T-cell (primary cell): ENCODE measurements around the gene POU5F2. TPM values are rescaled to one million over a fixed set of nuclear protein-coding genes. Genes with fewer than 3 reads are reported as not detected.

Experiments used
- ATAC-seq, 4 experiments: fragments of 200-7000 bp in 3 of 4; fragments of 150-1000 bp in 1 of 4; cut with Tn5 transposase; replicated peaks in 1 of 4; 1 replicate in 3 of 4; 2 replicates in 1 of 4; pipeline ENCODE4 v1.10.0; 2021; ENCODE audit warnings: moderate library complexity in 3 of 4, mild to moderate bottlenecking in 2 of 4, moderate number of reproducible peaks in 1 of 4
- CTCF ChIA-PET, 2 donors: fragments of 300-600 bp; sonication (Branson Sonifier 250); formaldehyde crosslinking; loops; one replicate each; lab custom pipeline; 2022; ENCODE audit warnings: antibody characterized with exemption in 2 of 2; lab: Charles Lee
- POLR2A ChIA-PET, 2 donors: fragments of 300-600 bp; sonication (Branson Sonifier 250); formaldehyde crosslinking; loops; one replicate each; lab custom pipeline; 2022; ENCODE audit warnings: antibody characterized with exemption in 2 of 2; lab: Charles Lee
- DNase-seq, 35 experiments: peaks; one replicate each; pipeline versions ENCODE4 v3.0.0 to v3.0.0-alpha.2; 2013 to 2023
- H3K27ac ChIP-seq: one replicate; pipeline ENCODE4 v1.5.1; 2013; ENCODE audit warnings: low read length
- H3K27me3 ChIP-seq, 2 experiments: replicated peaks in 1 of 2; 1 replicate in 1 of 2; 2 replicates in 1 of 2; pipeline versions ENCODE4 v1.6.1 to v1.7.0; 2013; ENCODE audit warnings: low read length in 1 of 2, mixed read lengths in 1 of 2; ENCODE audit not compliant: control insufficient read depth in 2 of 2, insufficient read depth in 2 of 2; ENCODE audit errors: extremely low read depth in 1 of 2
- H3K36me3 ChIP-seq, 2 donors: 1 replicate in 1 of 2; 2 replicates in 1 of 2; pipeline versions ENCODE4 v1.6.1 to v1.7.0; 2013; ENCODE audit warnings: low read length in 1 of 2; ENCODE audit not compliant: control insufficient read depth in 2 of 2, insufficient read depth in 1 of 2; ENCODE audit errors: extremely low read depth in 1 of 2
- H3K4me1 ChIP-seq, 2 experiments: 1 replicate in 1 of 2; 2 replicates in 1 of 2; pipeline versions ENCODE4 v1.6.1 to v1.7.0; 2013; ENCODE audit warnings: low read length in 2 of 2, mixed read lengths in 1 of 2; ENCODE audit not compliant: insufficient read depth in 2 of 2, control insufficient read depth in 1 of 2; ENCODE audit errors: extremely low read depth in 1 of 2
- H3K4me3 ChIP-seq, 2 donors: 1 replicate in 1 of 2; 2 replicates in 1 of 2; pipeline versions ENCODE4 v1.5.1 to v1.7.0; 2013; ENCODE audit warnings: mild to moderate bottlenecking in 2 of 2, low read length in 1 of 2, moderate library complexity in 1 of 2; ENCODE audit not compliant: control insufficient read depth in 1 of 2; ENCODE audit errors: extremely low read depth in 1 of 2
- H3K9me3 ChIP-seq: 2 replicates; pipeline ENCODE4 v1.7.0; 2013
- H3K27ac Mint-ChIP-seq, 2 donors: one replicate each; pipeline ENCODE4 v1.8.0; 2020 to 2021; ENCODE audit warnings: mild to moderate bottlenecking in 2 of 2, mixed read lengths in 2 of 2
- H3K27me3 Mint-ChIP-seq, 2 donors: one replicate each; pipeline ENCODE4 v1.8.0; 2021 to 2022; ENCODE audit warnings: mixed read lengths in 2 of 2
- H3K36me3 Mint-ChIP-seq: one replicate; pipeline ENCODE4 v1.8.0; 2021; ENCODE audit warnings: mixed read lengths
- H3K4me1 Mint-ChIP-seq, 3 donors: one replicate each; pipeline ENCODE4 v1.8.0; 2020 to 2022; ENCODE audit warnings: mixed read lengths in 3 of 3, mild to moderate bottlenecking in 1 of 3
- H3K4me3 Mint-ChIP-seq, 3 donors: one replicate each; pipeline ENCODE4 v1.8.0; 2020 to 2022; ENCODE audit warnings: mild to moderate bottlenecking in 3 of 3, mixed read lengths in 3 of 3, moderate library complexity in 3 of 3
- H3K9me3 Mint-ChIP-seq, 3 donors: one replicate each; pipeline ENCODE4 v1.8.0; 2020 to 2022; ENCODE audit warnings: mixed read lengths in 3 of 3
- WGBS: methylation state at CpG from one replicate; pipeline ENCODE4 v1.1.5; 2013; ENCODE audit warnings: missing lambda C conversion rate; ENCODE audit not compliant: insufficient coverage; 5-methylcytosine and 5-hydroxymethylcytosine counted together
- total RNA-seq, 35 experiments: library from RNA in 6 of 35; stranded (reverse) in 6 of 35; fragments of 120-200 nt in 1 of 35; gene quantifications; one replicate each; pipeline versions ENCODE4 v1.2.1 to v1.2.4 and lab custom pipeline; 2013 to 2026

Gene POU5F2
- total RNA-seq, 5 donors from 2014 or later (not counting 1 experiment from before 2014, with no cell fraction given) = 1.5 to 4.0 (median 2.0) TPM

GRCh38 chr5:93777620-93778019 lies 36.2 kb upstream of the POU5F2 start:
- H3K9me3 Mint-ChIP-seq = peaks cover 0 to 7% (median 3%) of the 10 kb centered on the region in 3 donors
- no peak overlapping the region for H3K27ac Mint-ChIP-seq
- H3K36me3 Mint-ChIP-seq = peaks cover 71% of the 10 kb centered on the region

GRCh38 chr5:93756372-93756771 lies 15.0 kb upstream of the POU5F2 start:
- no peak overlapping the region for H3K27ac Mint-ChIP-seq
- ATAC-seq (no peak), DNase-seq (no peak)
- H3K27me3 Mint-ChIP-seq = no peaks in the 10 kb centered on the region
- ChIA-PET CTCF (no interaction called here), POLR2A (no interaction called here)
- no peak overlapping the region for H3K4me3 Mint-ChIP-seq
- Histone ChIP-seq H3K36me3 (peaks cover 2% of the 10 kb centered on the region in 2 donors), H3K4me1 (no peaks in the 10 kb centered on the region), H3K27me3 (no peaks in the 10 kb centered on the region), H3K27ac (no peak overlapping the region), H3K9me3 (no peaks in the 10 kb centered on the region), H3K4me3 (no peak overlapping the region)
- H3K9me3 Mint-ChIP-seq = peaks cover 13 to 24% (median 16%) of the 10 kb centered on the region in 3 donors
- peaks cover 7 to 45% (median 20%) of the 10 kb centered on the region in 3 donors for H3K4me1 Mint-ChIP-seq
- peaks cover 63% of the 10 kb centered on the region for H3K36me3 Mint-ChIP-seq
- no CpG with 5 or more reads among the region's 5 CpGs for WGBS

More at GRCh38 chr5:93777620-93778019, 36.2 kb upstream of the POU5F2 start:
- WGBS = 100% methylated on average over 1 of the region's 3 CpGs
- H3K9me3 ChIP-seq = no peaks in the 10 kb centered on the region
- H3K4me3 ChIP-seq = no peak overlapping the region
- no peaks in the 10 kb centered on the region for H3K4me1 ChIP-seq
- Mint-ChIP-seq H3K4me1 (no peaks in the 10 kb centered on the region), H3K27me3 (no peaks in the 10 kb centered on the region), H3K4me3 (no peak overlapping the region)
- H3K27me3 ChIP-seq = no peaks in the 10 kb centered on the region
- H3K27ac ChIP-seq = no peak overlapping the region
- ChIA-PET POLR2A (no interaction called here), CTCF (no interaction called here)
- no peak for ATAC-seq
- H3K36me3 ChIP-seq = peaks cover 3 to 20% of the 10 kb centered on the region in 2 donors
- no peak for DNase-seq

GRCh38 chr5:93755716-93756115 lies 14.3 kb upstream of the POU5F2 start:
- ChIA-PET CTCF (no interaction called here), POLR2A (no interaction called here)
- Histone ChIP-seq H3K4me1 (no peaks in the 10 kb centered on the region), H3K36me3 (peaks cover 2% of the 10 kb centered on the region in 2 donors), H3K27ac (no peak overlapping the region), H3K4me3 (no peak overlapping the region), H3K27me3 (no peaks in the 10 kb centered on the region), H3K9me3 (no peaks in the 10 kb centered on the region)
- no peak overlapping the region for H3K4me3 Mint-ChIP-seq
- WGBS = 97% methylated on average over 6 of the region's 10 CpGs
- H3K9me3 Mint-ChIP-seq = peaks cover 10 to 20% (median 13%) of the 10 kb centered on the region in 3 donors
- no peaks in the 10 kb centered on the region for H3K27me3 Mint-ChIP-seq
- ATAC-seq (no peak), DNase-seq (no peak)
- H3K4me1 Mint-ChIP-seq = peaks cover 7 to 45% (median 20%) of the 10 kb centered on the region in 3 donors
- H3K27ac Mint-ChIP-seq = no peak overlapping the region
- peaks cover 57% of the 10 kb centered on the region for H3K36me3 Mint-ChIP-seq

GRCh38 chr5:93748875-93749397 lies 7.5 kb upstream of the POU5F2 start:
- no peak overlapping the region for H3K27ac ChIP-seq
- H3K27ac Mint-ChIP-seq = no peak overlapping the region
- no peaks in the 10 kb centered on the region for H3K9me3 Mint-ChIP-seq
- no peak overlapping the region for H3K4me3 ChIP-seq
- H3K4me1 Mint-ChIP-seq = peaks cover 7 to 12% (median 9%) of the 10 kb centered on the region in 3 donors
- H3K36me3 Mint-ChIP-seq = peaks cover 28% of the 10 kb centered on the region
- ATAC-seq (no peak), DNase-seq (no peak)
- H3K27me3 ChIP-seq = no peaks in the 10 kb centered on the region
- H3K27me3 Mint-ChIP-seq = no peaks in the 10 kb centered on the region
- no CpG with 5 or more reads among the region's 1 CpG for WGBS
- H3K4me3 Mint-ChIP-seq = no peak overlapping the region
- CTCF ChIA-PET = no interaction called here
- H3K4me1 ChIP-seq = no peaks in the 10 kb centered on the region
- POLR2A ChIA-PET = no interaction called here
- no peaks in the 10 kb centered on the region for H3K9me3 ChIP-seq
- no peaks in the 10 kb centered on the region for H3K36me3 ChIP-seq

GRCh38 chr5:93746406-93747056 lies 5.1 kb upstream of the POU5F2 start:
- POLR2A ChIA-PET = interaction anchor here in 1 of 2 donors (0.6 kb wide), 1 partner anchor 681 kb away, joined by 3 read pairs; no protein-coding TSS in a partner anchor
- Histone ChIP-seq H3K36me3 (peaks cover 4 to 5% of the 10 kb centered on the region in 2 donors), H3K27ac (no peak overlapping the region), H3K27me3 (no peaks in the 10 kb centered on the region), H3K9me3 (no peaks in the 10 kb centered on the region), H3K4me1 (no peaks in the 10 kb centered on the region), H3K4me3 (no peak overlapping the region)
- DNase-seq = no peak
- ATAC-seq = no peak
- Mint-ChIP-seq H3K27me3 (no peaks in the 10 kb centered on the region), H3K4me1 (peaks cover under 1 to 2% (median 1%) of the 10 kb centered on the region in 3 donors), H3K36me3 (peaks cover 41% of the 10 kb centered on the region), H3K4me3 (no peak overlapping the region), H3K27ac (no peak overlapping the region), H3K9me3 (peaks cover 0 to 3% (median 0%) of the 10 kb centered on the region in 3 donors)
- CTCF ChIA-PET = interaction anchor here (0.5 kb wide), 2 partner anchors 109 to 913 kb away, joined by 3 to 7 read pairs; no protein-coding TSS in a partner anchor

- ChIA-PET CTCF (no interaction called here), POLR2A (no interaction called here)
- H3K27me3 Mint-ChIP-seq = no peaks in the 10 kb centered on the region
- H3K4me3 ChIP-seq = no peak overlapping the region
- peaks cover 6 to 7% of the 10 kb centered on the region in 2 donors for H3K36me3 ChIP-seq
- H3K9me3 ChIP-seq = no peaks in the 10 kb centered on the region
- ATAC-seq (no peak), DNase-seq (no peak)
- no peaks in the 10 kb centered on the region for H3K27me3 ChIP-seq
- no peak overlapping the region for H3K27ac ChIP-seq
- peaks cover 3 to 6% (median 5%) of the 10 kb centered on the region in 3 donors for H3K9me3 Mint-ChIP-seq
- no peaks in the 10 kb centered on the region for H3K4me1 Mint-ChIP-seq
- H3K36me3 Mint-ChIP-seq = peaks cover 61% of the 10 kb centered on the region
- H3K4me3 Mint-ChIP-seq = no peak overlapping the region
- H3K4me1 ChIP-seq = no peaks in the 10 kb centered on the region
- no CpG with 5 or more reads among the region's 2 CpGs for WGBS
- H3K27ac Mint-ChIP-seq = no peak overlapping the region
These were observed 5.1 kb downstream of the POU5F2 start for GRCh38 chr5:93736284-93736683.
